ENCODE measurements around the gene CHST9.

CHST9 gene

DNA sequence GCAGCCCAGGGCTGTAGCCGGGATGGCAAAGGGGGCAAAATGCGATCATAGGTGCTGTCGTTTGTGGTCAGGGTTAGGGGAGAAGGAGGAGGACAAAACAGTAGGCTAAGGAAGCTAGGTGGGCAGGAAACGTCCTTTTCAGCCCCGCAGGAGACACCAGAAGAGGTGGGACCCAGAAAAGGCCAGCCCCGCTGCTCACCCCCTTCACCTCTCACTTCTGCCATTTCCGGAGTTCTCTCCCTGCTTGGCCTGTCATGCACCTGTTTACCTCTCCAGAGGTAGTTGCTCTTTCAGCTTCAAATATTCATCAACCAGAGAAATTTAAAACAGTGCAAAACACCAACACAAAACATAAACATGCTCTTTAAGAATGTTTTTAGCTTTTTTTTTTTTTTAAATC lies 320.4 kb downstream of the CHST9 start:
- DNase-seq (ENCODE audit: low spot score), result peak; percentile 11

DNA sequence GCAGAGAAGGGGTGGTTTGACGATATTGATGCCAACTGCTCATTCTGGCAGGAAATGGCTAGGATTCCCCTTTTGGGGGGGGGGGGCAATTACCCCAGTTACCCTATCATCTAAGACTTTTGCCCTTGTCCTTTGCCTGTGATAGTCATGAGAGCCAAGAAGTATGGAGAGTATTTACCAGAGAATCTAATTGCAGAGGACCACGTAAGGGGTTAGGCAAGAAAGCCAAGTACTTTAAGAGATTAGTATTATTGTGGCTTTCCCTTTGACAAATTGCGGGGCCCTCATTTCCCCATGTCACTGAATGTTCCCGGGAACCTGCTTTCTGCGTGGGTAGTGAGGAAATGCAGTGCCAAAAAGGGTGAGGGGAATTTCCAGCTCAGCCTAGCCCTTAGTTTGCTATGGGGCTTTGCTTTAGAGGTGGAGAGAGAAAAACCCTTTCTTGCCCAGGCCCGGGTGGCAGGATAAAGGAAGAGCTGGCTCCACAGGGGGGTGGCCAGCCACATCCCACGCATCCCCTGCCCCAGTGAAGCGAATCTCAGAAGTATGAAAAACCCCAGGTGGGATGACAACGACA lies 321.1 kb downstream of the CHST9 start:
- peak; percentile 33 for DNase-seq (ENCODE audit: low spot score)

DNA sequence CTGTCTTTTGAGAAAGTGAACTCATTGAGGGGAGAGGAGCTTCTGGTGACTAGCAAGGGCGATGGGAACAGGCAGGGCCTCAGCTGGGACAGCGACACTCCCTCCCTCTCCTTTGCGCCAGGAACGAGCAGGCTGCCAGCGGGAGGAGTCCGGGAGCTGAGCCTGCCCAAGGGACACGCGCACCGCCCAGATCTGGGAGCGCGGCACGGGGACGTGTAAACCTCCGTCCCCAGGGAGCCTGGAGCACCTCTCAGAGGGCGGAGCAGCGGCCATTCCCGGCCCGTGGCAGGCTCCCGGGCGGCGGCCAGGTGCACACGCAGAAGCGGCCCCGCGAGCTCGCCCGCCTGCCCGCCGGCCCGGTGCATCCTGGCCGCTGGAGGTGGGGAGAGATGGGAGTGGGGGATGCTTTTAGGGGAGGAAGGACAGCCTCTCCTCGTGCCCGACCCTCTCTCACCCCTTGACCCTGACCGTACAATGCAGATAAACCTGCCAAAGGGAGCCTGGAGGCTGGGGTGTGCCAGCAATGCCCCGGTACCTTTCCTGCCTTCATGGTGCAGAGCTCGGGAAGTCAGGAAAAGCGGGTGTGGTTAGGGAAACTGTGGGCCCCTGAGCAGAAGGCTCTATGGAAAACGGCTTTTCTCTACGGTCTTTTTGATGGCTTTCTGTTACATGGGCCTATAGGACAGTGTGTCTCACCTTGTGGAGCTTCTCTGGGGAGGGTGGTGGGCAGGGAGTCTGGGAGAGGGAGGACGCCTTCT lies 321.8 kb downstream of the CHST9 start:
- DNase-seq (ENCODE audit: low spot score), result peak; percentile 76

DNA sequence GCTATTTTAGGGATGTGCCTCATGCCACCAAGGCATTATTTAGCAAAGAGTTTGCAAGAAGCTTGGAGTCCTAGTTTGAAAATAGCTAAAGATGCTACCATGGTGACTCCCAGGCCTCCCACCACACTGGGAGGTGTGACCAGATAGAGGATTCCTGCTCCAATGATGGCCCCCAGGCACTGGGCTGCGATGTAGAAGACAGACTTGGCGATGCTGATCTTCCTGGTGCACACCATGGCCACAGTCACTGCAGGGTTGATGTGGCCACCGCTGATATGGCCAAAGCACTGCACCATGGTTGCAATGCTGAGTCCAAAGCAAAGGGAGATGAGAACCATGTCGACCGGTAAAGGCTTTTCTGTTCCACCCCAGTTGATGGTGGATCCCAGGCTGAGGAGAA lies 323.0 kb downstream of the CHST9 start:
- DNase-seq (ENCODE audit: low spot score), result no peak
